GM10248 (cell line): Measurements from ENCODE around the gene KCNS3.

Source experiments
- CTCF ChIA-PET: fragments of 300-600 bp; sonication (Branson Sonifier 250); formaldehyde crosslinking; extraction: SDS; loops from one replicate; lab custom pipeline; 2021; ENCODE audit warnings: antibody characterized with exemption; lab: Yijun Ruan, JAX
- POLR2A ChIA-PET: fragments of 350-650 bp; sonication (Branson Sonifier 250); formaldehyde crosslinking; extraction: SDS; loops from one replicate; lab custom pipeline; 2020; ENCODE audit warnings: antibody characterized with exemption; lab: Yijun Ruan, JAX
- DNase-seq: peaks from one replicate; pipeline ENCODE4 v3.0.0; 2012; ENCODE audit errors: extremely low spot score
- CTCF ChIP-seq: IDR thresholded peaks from 2 replicates; pipeline ENCODE4 v1.5.1; 2012; ENCODE audit warnings: mild to moderate bottlenecking, low read depth; ENCODE audit errors: extremely low read depth, missing control alignments, control extremely low read depth

The KCNS3 gene

GRCh38 chr2:17892770-17893534, 14.5 kb downstream of the KCNS3 start:
- ChIA-PET CTCF (interaction anchor here (1.6 kb wide), 1 partner anchor 286 kb away, joined by 3 read pairs; no protein-coding TSS in a partner anchor), POLR2A (no interaction called here)
- no peak for TF ChIP-seq CTCF
- no peak for DNase-seq

- no peak for TF ChIP-seq CTCF
- ChIA-PET CTCF (no interaction called here), POLR2A (no interaction called here)
Observed at GRCh38 chr2:17894005-17894404, 15.5 kb downstream of the KCNS3 start.

GRCh38 chr2:17894556-17894955, 16.1 kb downstream of the KCNS3 start:
- CTCF ChIA-PET, result no interaction called here
- no peak for DNase-seq
- POLR2A ChIA-PET, result no interaction called here
- TF ChIP-seq CTCF, result no peak

More at GRCh38 chr2:17894005-17894404, 15.5 kb downstream of the KCNS3 start:
- DNase-seq, result no peak

- ChIA-PET CTCF (interaction anchor here (2.1 kb wide), 1 partner anchor 11 kb away, joined by 4 read pairs; no protein-coding TSS in a partner anchor), POLR2A (no interaction called here)
- no peak for DNase-seq
- no peak for TF ChIP-seq CTCF
Observed at GRCh38 chr2:17899871-17900270, 21.4 kb downstream of the KCNS3 start.

- TF ChIP-seq CTCF, result no peak
- ChIA-PET CTCF (no interaction called here), POLR2A (no interaction called here)
- no peak for DNase-seq
Observed at GRCh38 chr2:17901246-17901645, 22.8 kb downstream of the KCNS3 start.

GRCh38 chr2:17910980-17911379, 32.5 kb downstream of the KCNS3 start:
- POLR2A ChIA-PET, result no interaction called here
- CTCF ChIA-PET, result interaction anchor here (1.0 to 1.6 kb wide), 2 partner anchors 11 to 26 kb away, joined by 3 to 4 read pairs; no protein-coding TSS in a partner anchor
- no peak for TF ChIP-seq CTCF
- DNase-seq, result no peak
